ENCODE measurements around the gene CENPV. TPM values are rescaled to one million over a fixed set of nuclear protein-coding genes. Genes with fewer than 3 reads are reported as not detected.
"Not testable (repeated sequence)": the region's sequence is repeated elsewhere in the genome, so short reads cannot be mapped to it uniquely, and the experiment has no call there.

The CENPV gene
- total and polyA plus RNA-seq, 10 of the 15 experiments (the other 5 are each of a cell fraction or from before 2014, with no cell fraction given), result 22.5 to 98.6 (median 80.8) TPM

DNA sequence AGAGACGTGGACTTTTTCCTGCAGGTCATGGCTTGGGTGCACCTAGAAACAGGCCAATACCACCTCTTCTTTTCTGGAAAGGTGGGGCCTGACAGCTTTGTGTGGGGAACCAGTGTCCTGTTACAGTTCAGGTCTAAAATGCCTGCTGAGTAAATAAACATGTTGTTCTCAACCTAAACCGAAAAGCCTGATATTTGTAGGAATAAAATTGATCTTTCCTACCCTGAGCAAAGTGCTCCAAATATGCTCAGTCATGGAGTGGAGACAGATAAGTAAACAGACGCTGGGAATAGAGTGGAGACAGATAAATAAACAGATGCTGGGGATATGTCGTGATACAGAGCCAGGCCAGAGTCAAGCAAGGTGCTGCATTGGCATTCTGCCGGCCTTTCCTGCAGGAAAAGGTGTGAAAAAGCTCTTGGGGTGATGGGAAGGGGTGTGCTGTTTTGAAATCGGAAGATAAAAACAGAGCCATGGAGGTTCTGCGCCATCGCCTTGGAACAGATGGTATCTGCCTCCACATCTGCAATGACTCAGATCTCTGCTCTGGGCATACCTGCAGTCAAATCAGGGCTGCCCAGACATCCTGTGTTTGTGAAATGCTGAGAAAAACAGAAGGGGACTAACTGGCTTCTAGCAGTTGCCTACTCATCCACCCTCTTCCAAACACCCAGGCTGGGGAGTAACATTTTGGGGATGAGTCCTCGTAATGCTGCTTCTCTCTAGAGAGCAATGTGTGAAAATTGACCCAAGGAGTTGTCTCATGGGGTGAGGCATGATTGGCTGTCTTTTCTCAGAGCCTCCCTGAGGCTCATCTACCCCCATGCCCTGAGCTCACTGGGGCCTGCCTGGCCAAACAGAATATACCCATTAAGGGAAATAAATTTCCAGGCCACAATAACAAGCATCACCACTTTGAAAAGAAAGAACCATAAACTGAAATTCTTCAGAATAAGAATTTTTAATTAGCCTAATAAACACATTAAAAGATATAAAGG lies 45.3 kb upstream of the CENPV start:
- ChIA-PET CTCF (no interaction called here), RAD21 (ENCODE audit: unreplicated experiment) (no interaction called here), POLR2A (interaction anchor here (1.2 kb wide), 1 partner anchor 9 kb away, joined by 3 read pairs; no protein-coding TSS in a partner anchor), SMC1A (ENCODE audit: uncharacterized antibody, unreplicated experiment) (interaction anchor here (1.7 kb wide), 1 partner anchor 35 kb away, joined by 3 read pairs; no protein-coding TSS in a partner anchor)
- 16% methylated on average over 9 of the region's 9 CpGs for WGBS (ENCODE audit: insufficient coverage, insufficient replicate concordance, low lambda C conversion rate, missing lambda C conversion rate)
- no peaks in the 10 kb centered on the region for H3K27me3 ChIP-seq (replicated peaks in 1 of 2; ENCODE audit: control insufficient read depth in 2 of 2, insufficient read depth in 2 of 2, low read length in 1 of 2)
- no peaks in the 10 kb centered on the region for H3K9me3 ChIP-seq (replicated peaks; ENCODE audit: control insufficient read depth, insufficient read depth, low read length)
- peaks cover 7% of the 10 kb centered on the region for H3K4me1 ChIP-seq (ENCODE audit: control insufficient read depth, insufficient read depth, low read length)
- H3K4me2 ChIP-seq (ENCODE audit: control insufficient read depth, insufficient read depth), result peak overlapping the region; percentile 46; the same call in 1 of the 2 replicates
- no TSS peak for BruUV-seq (replicated peaks)
- H4K20me1 ChIP-seq (ENCODE audit: control insufficient read depth, insufficient read depth), result no peaks in the 10 kb centered on the region
- ATAC-seq (peak; percentile 97), FAIRE-seq (peak; percentile 90), DNase-seq (ENCODE audit: low read depth, low spot score) (peak; percentile 35)
- no peak overlapping the region for H3K9ac ChIP-seq (ENCODE audit: control insufficient read depth, insufficient read depth, low read length)
- H2AFZ ChIP-seq (ENCODE audit: control insufficient read depth, low read depth, low read length), result peak overlapping the region; percentile 90
- H3K79me2 ChIP-seq (ENCODE audit: control insufficient read depth, insufficient read depth, low read length), result no peaks in the 10 kb centered on the region
- no peak overlapping the region for H3K4me3 ChIP-seq
- no peak for TF ChIP-seq CHD4 (IDR thresholded peaks at IDR 0.05)
- TF ChIP-seq PAX5 (IDR thresholded peaks at IDR 0.05; ENCODE audit: borderline replicate concordance, low read depth, low read length), result peak; percentile 30; the same call in 1 of the 2 replicates
- intact Hi-C loops (cut with micrococcal nuclease; ENCODE audit: unreplicated experiment) (no loop called here), in situ Hi-C loops (cut with MboI) (loop anchor here (5.0 kb wide), 1 partner anchor 49 kb away; no protein-coding TSS in a partner anchor)
- no peaks in the 10 kb centered on the region for H3K36me3 ChIP-seq (ENCODE audit: control insufficient read depth in 2 of 2, insufficient read depth in 2 of 2, low read length in 1 of 2)
- no peak overlapping the region for H3K27ac ChIP-seq (ENCODE audit: control insufficient read depth, insufficient read depth)

DNA sequence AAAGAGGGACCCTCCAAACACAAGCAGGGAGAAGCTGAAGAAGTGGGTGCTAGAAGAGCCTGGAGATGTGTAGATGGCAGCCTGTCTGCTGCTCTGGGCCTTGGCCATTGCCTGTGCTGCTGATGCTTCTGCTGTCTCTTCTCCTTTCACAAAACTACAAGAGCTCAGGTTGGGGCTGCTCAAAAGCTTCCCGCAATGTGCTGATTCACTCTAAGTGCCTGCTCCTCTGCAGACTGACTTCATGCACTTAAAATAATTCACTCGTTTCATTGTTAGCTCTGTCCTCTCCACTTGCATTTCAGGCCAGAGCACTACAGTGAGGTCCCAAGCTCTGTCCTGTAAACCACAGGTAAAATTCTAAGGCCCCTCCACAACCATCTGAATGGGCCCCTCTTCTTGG lies 43.4 kb upstream of the CENPV start:
- WGBS (ENCODE audit: insufficient coverage, insufficient replicate concordance, low lambda C conversion rate, missing lambda C conversion rate), result 92% methylated on average over 2 of the region's 2 CpGs
- H2AFZ ChIP-seq (ENCODE audit: control insufficient read depth, low read depth, low read length); ATAC-seq; BruUV-seq (replicated peaks); H3K27me3 ChIP-seq (replicated peaks in 1 of 2; ENCODE audit: control insufficient read depth in 2 of 2, insufficient read depth in 2 of 2, low read length in 1 of 2); H3K9ac ChIP-seq (ENCODE audit: control insufficient read depth, insufficient read depth, low read length); CTCF ChIA-PET; H3K27ac ChIP-seq (ENCODE audit: control insufficient read depth, insufficient read depth); FAIRE-seq; H3K36me3 ChIP-seq (ENCODE audit: control insufficient read depth in 2 of 2, insufficient read depth in 2 of 2, low read length in 1 of 2); H3K4me2 ChIP-seq (ENCODE audit: control insufficient read depth, insufficient read depth); H3K4me1 ChIP-seq (ENCODE audit: control insufficient read depth, insufficient read depth, low read length); H3K4me3 ChIP-seq; intact Hi-C loops (cut with micrococcal nuclease; ENCODE audit: unreplicated experiment); H3K9me3 ChIP-seq (replicated peaks; ENCODE audit: control insufficient read depth, insufficient read depth, low read length); DNase-seq (ENCODE audit: low read depth, low spot score); H3K79me2 ChIP-seq (ENCODE audit: control insufficient read depth, insufficient read depth, low read length); H4K20me1 ChIP-seq (ENCODE audit: control insufficient read depth, insufficient read depth): not testable (repeated sequence)
- ChIA-PET POLR2A (interaction anchor here (1.5 kb wide), 1 partner anchor 16 kb away, joined by 4 read pairs; the partner anchor contains the start of gene UBB), RAD21 (ENCODE audit: unreplicated experiment) (interaction anchor here (1.1 kb wide), 1 partner anchor 18 kb away, joined by 3 read pairs; the partner anchor contains the start of gene TRPV2), SMC1A (ENCODE audit: uncharacterized antibody, unreplicated experiment) (interaction anchor here (0.6 kb wide), 1 partner anchor 42 kb away, joined by 3 read pairs; no protein-coding TSS in a partner anchor)
- in situ Hi-C loops (cut with MboI), result loop anchor here (5.0 kb wide), 1 partner anchor 51 kb away; no protein-coding TSS in a partner anchor

DNA sequence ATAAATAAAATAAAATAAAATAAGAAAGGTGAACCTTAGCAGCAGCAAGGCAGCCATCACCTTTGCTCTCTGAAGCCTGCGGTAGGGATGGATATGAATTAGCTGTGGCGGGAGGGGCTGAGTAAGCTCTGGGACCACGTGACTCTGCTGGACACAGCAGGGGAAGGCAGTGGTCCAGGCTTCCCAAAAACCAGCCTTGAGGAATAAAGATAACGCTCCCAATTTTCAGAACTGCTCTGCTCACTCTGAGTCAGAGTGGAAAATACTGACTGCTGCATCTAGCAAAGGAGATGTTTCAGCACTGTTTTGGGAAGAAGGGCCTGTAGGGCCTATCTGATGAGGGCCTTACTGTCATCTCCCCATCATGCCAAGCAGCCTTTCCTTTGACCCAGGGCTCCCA lies 42.6 kb upstream of the CENPV start:
- SMC1A ChIA-PET (ENCODE audit: uncharacterized antibody, unreplicated experiment), result not testable (repeated sequence)
- in situ Hi-C loops (cut with MboI), result loop anchor here (5.0 kb wide), 1 partner anchor 51 kb away; no protein-coding TSS in a partner anchor

More for the DNA sequence above, 42.6 kb upstream of the CENPV start:
- H3K9me3 ChIP-seq (replicated peaks; ENCODE audit: control insufficient read depth, insufficient read depth, low read length); DNase-seq (ENCODE audit: low read depth, low spot score); H3K79me2 ChIP-seq (ENCODE audit: control insufficient read depth, insufficient read depth, low read length); H3K9ac ChIP-seq (ENCODE audit: control insufficient read depth, insufficient read depth, low read length); H4K20me1 ChIP-seq (ENCODE audit: control insufficient read depth, insufficient read depth); H3K4me2 ChIP-seq (ENCODE audit: control insufficient read depth, insufficient read depth); ATAC-seq; intact Hi-C loops (cut with micrococcal nuclease; ENCODE audit: unreplicated experiment); FAIRE-seq; H3K4me3 ChIP-seq; BruUV-seq (replicated peaks); H3K36me3 ChIP-seq (ENCODE audit: control insufficient read depth in 2 of 2, insufficient read depth in 2 of 2, low read length in 1 of 2); RAD21 ChIA-PET (ENCODE audit: unreplicated experiment); H2AFZ ChIP-seq (ENCODE audit: control insufficient read depth, low read depth, low read length); H3K27me3 ChIP-seq (replicated peaks in 1 of 2; ENCODE audit: control insufficient read depth in 2 of 2, insufficient read depth in 2 of 2, low read length in 1 of 2); H3K4me1 ChIP-seq (ENCODE audit: control insufficient read depth, insufficient read depth, low read length); H3K27ac ChIP-seq (ENCODE audit: control insufficient read depth, insufficient read depth): not testable (repeated sequence)
- CTCF ChIA-PET, result interaction anchor here (0.6 to 0.7 kb wide), 2 partner anchors 32 to 918 kb away, joined by 3 read pairs; no protein-coding TSS in a partner anchor
- WGBS (ENCODE audit: insufficient coverage, insufficient replicate concordance, low lambda C conversion rate, missing lambda C conversion rate), result 75% methylated on average over 4 of the region's 4 CpGs
- POLR2A ChIA-PET, result interaction anchor here (1.2 to 1.5 kb wide), 2 partner anchors 11 to 15 kb away, joined by 4 read pairs; partner anchors contain the start of gene UBB
